GM19238 (cell line): ENCODE measurements around the gene CACNA1C.

ENCODE experiments used
- DNase-seq: peaks from one replicate; pipeline ENCODE4 v3.0.0; 2011; ENCODE audit warnings: low spot score; ENCODE audit not compliant: insufficient read length

The CACNA1C gene

GRCh38 chr12:2356601-2357125 is 303.9 kb downstream of the CACNA1C start:
- no peak for DNase-seq

- DNase-seq, result no peak
Measured at GRCh38 chr12:2358986-2359658, 306.3 kb downstream of the CACNA1C start.

- DNase-seq, result no peak
Measured at GRCh38 chr12:2359725-2360629, 307.2 kb downstream of the CACNA1C start.

GRCh38 chr12:2360630-2361170 is 307.9 kb downstream of the CACNA1C start:
- DNase-seq, result no peak

- no peak for DNase-seq
Measured at GRCh38 chr12:2363836-2364609, 311.2 kb downstream of the CACNA1C start.

- no peak for DNase-seq
Measured at GRCh38 chr12:2364631-2365051, 311.9 kb downstream of the CACNA1C start.

- DNase-seq, result no peak
Measured at GRCh38 chr12:2366711-2367110, 313.9 kb downstream of the CACNA1C start.

GRCh38 chr12:2372178-2372577 is 319.4 kb downstream of the CACNA1C start:
- no peak for DNase-seq

- no peak for DNase-seq
Measured at GRCh38 chr12:2372735-2373134, 319.9 kb downstream of the CACNA1C start.

- no peak for DNase-seq
Measured at GRCh38 chr12:2373307-2373706, 320.5 kb downstream of the CACNA1C start.

GRCh38 chr12:2374092-2374906 is 321.5 kb downstream of the CACNA1C start:
- DNase-seq, result no peak

GRCh38 chr12:2375871-2376270 is 323.1 kb downstream of the CACNA1C start:
- no peak for DNase-seq

- no peak for DNase-seq
Measured at GRCh38 chr12:2376908-2377657, 324.3 kb downstream of the CACNA1C start.

GRCh38 chr12:2378835-2379330 is 326.1 kb downstream of the CACNA1C start:
- DNase-seq, result no peak

GRCh38 chr12:2380946-2381345 is 328.2 kb downstream of the CACNA1C start:
- DNase-seq, result no peak

GRCh38 chr12:2382370-2383155 is 329.8 kb downstream of the CACNA1C start:
- DNase-seq, result no peak

GRCh38 chr12:2383325-2384028 is 330.7 kb downstream of the CACNA1C start:
- no peak for DNase-seq

- no peak for DNase-seq
Measured at GRCh38 chr12:2384029-2384386, 331.2 kb downstream of the CACNA1C start.
